T47D (cell line): Measurements from ENCODE around the gene LTF.
A peak's percentile ranks its signal among the peaks of the same experiment; 100 is the strongest.
"Not testable (repeated sequence)": the region's sequence is repeated elsewhere in the genome, so short reads cannot be mapped to it uniquely, and the experiment has no call there.

Experiments used
- DNase-seq, 2 experiments: peaks; one replicate each; pipeline versions ENCODE4 v3.0.0 to v3.0.0-alpha.2; 2011 to 2012; ENCODE audit warnings: low read depth in 1 of 2, low spot score in 1 of 2
- JUND ChIP-seq: IDR thresholded peaks from 2 replicates; pipeline ENCODE4 v1.6.1; 2012; ENCODE audit warnings: low read depth
- in situ Hi-C: cut with HindIII; loops from 2 replicates; pipeline ENCODE4 v1.10.0; 2016; ENCODE audit warnings: low sequenced_read_pairs, low pct_unique_long_range_greater_than_20kb

The LTF gene

GRCh38 chr3:46395210-46395661, 69.5 kb downstream of the LTF start:
- TF ChIP-seq JUND, result no peak
- DNase-seq, result no peak
- in situ Hi-C loops, result no loop called here

DNA sequence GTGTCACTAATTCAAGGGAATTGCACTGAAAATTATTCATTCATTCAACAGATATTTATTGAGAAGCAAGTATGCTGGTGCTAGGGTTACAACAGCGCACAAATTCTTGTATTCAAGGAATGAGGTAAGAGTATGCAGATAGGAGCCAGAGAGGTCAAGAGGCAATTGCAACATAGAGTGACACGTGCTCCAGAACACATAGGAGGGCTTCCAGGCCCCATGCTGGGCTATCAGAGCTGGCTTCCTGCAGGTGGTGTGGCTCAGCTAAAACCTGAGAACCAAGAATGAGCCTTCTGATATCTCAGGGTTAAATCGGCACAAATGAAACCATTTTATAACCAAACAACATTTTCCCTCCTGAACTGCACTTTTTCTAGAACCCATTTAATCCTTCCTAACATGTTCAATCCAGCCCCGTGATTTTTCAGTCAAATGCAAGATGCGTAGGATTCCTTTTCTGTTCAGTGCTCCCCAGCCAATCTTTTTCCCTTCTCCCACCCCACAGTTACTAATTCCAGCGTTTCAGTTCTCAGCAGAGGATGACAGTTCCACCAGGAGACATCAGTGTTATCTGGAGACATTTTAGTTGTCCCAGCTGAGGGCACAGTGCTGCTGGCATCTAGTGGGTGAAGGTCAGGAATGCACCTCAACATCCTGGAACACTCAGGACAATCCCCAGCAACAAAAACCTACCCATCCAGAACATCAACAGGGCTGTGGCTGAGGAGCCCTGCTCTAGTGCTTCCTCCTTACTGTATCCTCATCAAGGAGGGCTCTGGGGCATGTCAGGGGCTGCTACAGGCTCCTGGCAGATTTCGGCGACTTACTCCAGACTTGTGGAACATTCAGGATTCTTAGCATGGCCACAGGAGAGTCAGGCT, 70.9 kb downstream of the LTF start:
- DNase-seq, result peak in 1 of 2 experiments; percentile 48
- in situ Hi-C loops, result no loop called here
- no peak for TF ChIP-seq JUND

- TF ChIP-seq JUND, result no peak
- in situ Hi-C loops, result no loop called here
- no peak for DNase-seq
Observed at GRCh38 chr3:46393011-46393410, 71.7 kb downstream of the LTF start.

DNA sequence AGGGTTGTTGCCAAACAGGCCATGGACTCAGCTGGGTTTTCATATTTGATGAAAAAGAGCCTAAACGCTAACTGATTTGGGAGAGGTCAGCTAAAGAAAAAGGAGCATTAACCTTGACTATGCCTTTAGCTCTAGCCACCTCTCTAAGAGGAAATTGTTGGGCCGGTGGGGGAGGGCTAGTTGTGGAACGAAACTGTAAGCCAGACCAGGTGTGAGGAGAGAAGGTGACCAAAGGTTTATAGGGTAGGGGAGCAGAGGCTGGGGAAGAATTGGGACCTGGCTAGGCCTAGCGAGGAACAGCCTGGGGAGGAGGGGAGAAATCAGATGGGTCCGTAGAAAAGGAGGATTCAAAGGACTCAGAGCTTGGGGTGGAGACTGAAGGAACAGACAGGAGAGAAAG, 73.2 kb downstream of the LTF start:
- DNase-seq, in situ Hi-C loops: not testable (repeated sequence)

DNA sequence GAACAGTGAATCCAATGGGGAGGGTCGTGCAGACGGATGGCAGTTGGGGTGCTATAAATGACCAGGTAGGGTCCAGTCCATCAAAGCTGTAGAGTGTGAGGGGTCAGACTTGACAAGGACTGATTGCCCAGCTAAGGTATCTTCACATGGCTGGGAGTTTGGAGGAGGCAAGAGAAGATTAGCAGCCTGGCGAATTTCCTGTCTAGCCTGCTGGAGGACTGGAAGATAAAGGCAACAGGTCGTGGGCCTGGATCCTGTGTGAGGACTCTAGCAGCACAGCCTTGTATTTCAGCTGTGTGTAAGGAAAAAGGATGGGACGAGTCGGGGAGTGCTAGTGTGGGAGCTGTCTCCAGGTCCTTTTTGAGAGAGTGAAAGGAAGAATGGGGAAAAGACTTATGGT, 75.4 kb downstream of the LTF start:
- in situ Hi-C loops, result no loop called here
- no peak for DNase-seq

GRCh38 chr3:46388847-46389246, 75.9 kb downstream of the LTF start:
- in situ Hi-C loops, DNase-seq: not testable (repeated sequence)

More for the DNA sequence above, 75.4 kb downstream of the LTF start:
- no peak for TF ChIP-seq JUND

DNA sequence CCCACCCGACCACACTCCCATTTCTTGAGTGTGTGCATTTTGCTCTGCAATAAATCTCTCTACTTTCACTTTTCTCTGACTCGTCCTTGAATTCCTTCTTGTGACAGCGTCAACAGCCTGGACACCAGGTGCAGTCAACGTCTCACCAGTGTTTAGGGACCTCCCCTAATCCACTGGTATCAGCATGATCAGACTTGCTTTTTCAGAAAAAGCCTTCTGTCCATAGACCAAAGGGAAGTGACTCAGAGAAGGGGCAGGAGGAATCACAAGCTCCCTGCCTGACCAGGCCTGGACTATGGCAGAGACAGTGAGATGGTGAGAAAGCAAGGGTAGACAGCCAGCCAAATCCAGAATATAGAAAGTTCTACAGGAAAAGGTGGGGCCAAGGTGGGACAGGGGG, 78.5 kb downstream of the LTF start:
- no peak for DNase-seq
- in situ Hi-C loops, result no loop called here
- TF ChIP-seq JUND, result no peak
